Esophagus squamous epithelium (tissue), 4 donors: ENCODE measurements around the gene CYP4F22.

Source experiments
- POLR2A ChIP-seq, 4 donors: fragments of 450-650 bp; IDR thresholded peaks; one replicate each; pipeline ENCODE4 v1.6.1; 2017; ENCODE audit warnings: antibody characterized with exemption in 4 of 4, mild to moderate bottlenecking in 4 of 4, moderate library complexity in 3 of 4
- TF ChIP-seq, protein P1 (sequence below), 6 experiments: fragments of 450-650 bp in 4 of 6; fragments of 200-600 bp in 2 of 6; sonication (generic) in 2 of 6; IDR thresholded peaks; one replicate each; pipeline ENCODE4 v1.5.1; 2016 to 2019; ENCODE audit warnings: antibody characterized with exemption in 6 of 6, mild to moderate bottlenecking in 4 of 6, moderate library complexity in 4 of 6

DNA sequence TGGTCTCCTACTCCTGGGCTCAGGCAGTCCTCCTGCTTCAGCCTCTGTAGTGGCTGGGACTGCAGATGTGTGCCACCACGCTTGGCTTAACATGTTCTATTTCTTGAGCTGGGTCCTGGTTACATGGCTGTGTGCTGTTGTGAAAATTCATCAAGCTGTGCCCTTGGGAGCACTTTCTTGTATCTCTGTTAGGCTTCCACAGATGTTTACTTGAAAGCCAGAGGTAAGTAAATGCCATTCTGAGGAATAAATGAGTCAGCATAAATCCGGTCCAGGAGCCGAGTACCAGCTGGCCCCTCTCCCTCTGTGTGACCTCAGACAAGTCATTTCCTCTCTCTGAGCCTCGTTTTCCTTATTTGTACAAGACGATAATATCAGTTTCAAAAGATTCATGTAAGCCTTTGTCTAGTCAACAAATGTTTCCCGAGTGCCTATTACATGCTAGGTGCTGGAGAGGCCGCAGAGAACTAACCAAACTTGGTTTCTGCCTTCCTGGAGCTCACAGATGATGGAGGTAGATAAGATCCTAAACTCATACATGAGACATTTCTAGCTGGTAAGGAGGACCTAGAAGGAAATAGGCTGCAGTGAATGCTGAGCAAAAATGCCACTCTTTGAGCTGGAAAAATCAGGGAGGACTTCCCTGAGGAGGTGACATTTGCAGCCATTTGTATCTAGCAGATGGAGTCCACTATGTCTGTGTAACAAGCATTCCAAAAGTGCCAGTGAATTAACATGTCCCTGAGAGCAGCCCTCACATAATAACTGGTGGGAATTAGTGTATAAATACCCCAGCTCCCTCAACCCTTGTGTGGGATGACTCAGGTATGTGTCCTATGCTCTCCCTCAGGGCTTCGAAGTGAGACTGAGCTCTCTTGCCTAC, 41.2 kb upstream of the CYP4F22 start:
- TF ChIP-seq, protein P1, sequence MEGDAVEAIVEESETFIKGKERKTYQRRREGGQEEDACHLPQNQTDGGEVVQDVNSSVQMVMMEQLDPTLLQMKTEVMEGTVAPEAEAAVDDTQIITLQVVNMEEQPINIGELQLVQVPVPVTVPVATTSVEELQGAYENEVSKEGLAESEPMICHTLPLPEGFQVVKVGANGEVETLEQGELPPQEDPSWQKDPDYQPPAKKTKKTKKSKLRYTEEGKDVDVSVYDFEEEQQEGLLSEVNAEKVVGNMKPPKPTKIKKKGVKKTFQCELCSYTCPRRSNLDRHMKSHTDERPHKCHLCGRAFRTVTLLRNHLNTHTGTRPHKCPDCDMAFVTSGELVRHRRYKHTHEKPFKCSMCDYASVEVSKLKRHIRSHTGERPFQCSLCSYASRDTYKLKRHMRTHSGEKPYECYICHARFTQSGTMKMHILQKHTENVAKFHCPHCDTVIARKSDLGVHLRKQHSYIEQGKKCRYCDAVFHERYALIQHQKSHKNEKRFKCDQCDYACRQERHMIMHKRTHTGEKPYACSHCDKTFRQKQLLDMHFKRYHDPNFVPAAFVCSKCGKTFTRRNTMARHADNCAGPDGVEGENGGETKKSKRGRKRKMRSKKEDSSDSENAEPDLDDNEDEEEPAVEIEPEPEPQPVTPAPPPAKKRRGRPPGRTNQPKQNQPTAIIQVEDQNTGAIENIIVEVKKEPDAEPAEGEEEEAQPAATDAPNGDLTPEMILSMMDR (IDR thresholded peaks at IDR 0.05): no peak
- TF ChIP-seq POLR2A (IDR thresholded peaks at IDR 0.05): no peak
